ENCODE data around the gene TRPM8.
"Not testable (repeated sequence)": the region's sequence is repeated elsewhere in the genome, so short reads cannot be mapped to it uniquely, and the experiment has no call there.

TRPM8 gene

GRCh38 chr2:233917116-233917515 lies at the start of gene TRPM8:
Gene TRPM8, plus strand, starts transcription at chr2:233917373. Its CDS starts 9,165 bp downstream, at chr2:233926538.
- H3K4me3 ChIP-seq (ENCODE audit: low read depth, low read length) = no peak within 1 kb of the TSS
- DNase-seq (ENCODE audit: low read depth) = no peak
- no peak for TF ChIP-seq POLR2A (IDR thresholded peaks at IDR 0.05; ENCODE audit: extremely low read depth, insufficient read length)
- no peak for TF ChIP-seq CTCF (IDR thresholded peaks at IDR 0.05; ENCODE audit: low read depth, low read length)
- TF ChIP-seq MAX (IDR thresholded peaks at IDR 0.05; ENCODE audit: low read depth, low read length) = no peak
- no peak for TF ChIP-seq MYC (IDR thresholded peaks at IDR 0.05; ENCODE audit: low read depth, low read length)

GRCh38 chr2:233867993-233868532 lies 49.1 kb upstream of the TRPM8 start, which contains the start of gene MSL3B:
Gene MSL3B, minus strand, starts transcription at chr2:233868386.
- TF ChIP-seq MAX (IDR thresholded peaks at IDR 0.05; ENCODE audit: low read depth, low read length) (no peak), POLR2A (IDR thresholded peaks at IDR 0.05; ENCODE audit: extremely low read depth, insufficient read length) (peak; percentile 21)
- H3K4me3 ChIP-seq (ENCODE audit: low read depth, low read length) = peak within 1 kb of the TSS; percentile 78
- peak; percentile 75 for DNase-seq (ENCODE audit: low read depth)

- no peak overlapping the region for H3K4me3 ChIP-seq (ENCODE audit: low read depth, low read length)
- DNase-seq (ENCODE audit: low read depth) = no peak
- TF ChIP-seq POLR2A (IDR thresholded peaks at IDR 0.05; ENCODE audit: extremely low read depth, insufficient read length) (no peak), MYC (IDR thresholded peaks at IDR 0.05; ENCODE audit: low read depth, low read length) (no peak), MAX (IDR thresholded peaks at IDR 0.05; ENCODE audit: low read depth, low read length) (no peak), CTCF (IDR thresholded peaks at IDR 0.05; ENCODE audit: low read depth, low read length) (no peak)
Observed at GRCh38 chr2:233871432-233871831, 45.7 kb upstream of the TRPM8 start.

GRCh38 chr2:233872125-233872524 lies 45.0 kb upstream of the TRPM8 start:
- H3K4me3 ChIP-seq (ENCODE audit: low read depth, low read length) = not testable (repeated sequence)
- DNase-seq (ENCODE audit: low read depth) = peak; percentile 68

- DNase-seq (ENCODE audit: low read depth) = no peak
- no peak overlapping the region for H3K4me3 ChIP-seq (ENCODE audit: low read depth, low read length)
- TF ChIP-seq CTCF (IDR thresholded peaks at IDR 0.05; ENCODE audit: low read depth, low read length) (no peak), MAX (IDR thresholded peaks at IDR 0.05; ENCODE audit: low read depth, low read length) (no peak), MYC (IDR thresholded peaks at IDR 0.05; ENCODE audit: low read depth, low read length) (no peak), POLR2A (IDR thresholded peaks at IDR 0.05; ENCODE audit: extremely low read depth, insufficient read length) (no peak)
Observed at GRCh38 chr2:233882353-233882752, 34.8 kb upstream of the TRPM8 start.

- DNase-seq (ENCODE audit: low read depth) = no peak
- no peak for TF ChIP-seq MAX (IDR thresholded peaks at IDR 0.05; ENCODE audit: low read depth, low read length)
- TF ChIP-seq POLR2A (IDR thresholded peaks at IDR 0.05; ENCODE audit: extremely low read depth, insufficient read length) = no peak
- no peak for TF ChIP-seq CTCF (IDR thresholded peaks at IDR 0.05; ENCODE audit: low read depth, low read length)
- TF ChIP-seq MYC (IDR thresholded peaks at IDR 0.05; ENCODE audit: low read depth, low read length) = no peak
- H3K4me3 ChIP-seq (ENCODE audit: low read depth, low read length) = no peak overlapping the region
Observed at GRCh38 chr2:233892793-233893192, 24.4 kb upstream of the TRPM8 start.

- not testable (repeated sequence) for H3K4me3 ChIP-seq (ENCODE audit: low read depth, low read length); DNase-seq (ENCODE audit: low read depth)
Observed at GRCh38 chr2:233896253-233896652, 20.9 kb upstream of the TRPM8 start.

All from NB4 (cell line).